Testis (tissue), 3 donors: ENCODE data around the gene RHO. TPM values are rescaled to one million over a fixed set of nuclear protein-coding genes. Genes with fewer than 3 reads are reported as not detected.

Experiments used
- DNase-seq: peaks from one replicate; pipeline ENCODE4 v3.0.0-alpha.2; 2019
- H3K27ac ChIP-seq, 2 donors: fragments of 200-600 bp; sonication (generic); one replicate each; pipeline ENCODE4 v1.5.1; 2019
- H3K27me3 ChIP-seq: fragments of 200-600 bp; sonication (generic); one replicate; pipeline ENCODE4 v1.5.1; 2019
- H3K36me3 ChIP-seq: fragments of 200-600 bp; sonication (generic); one replicate; pipeline ENCODE4 v1.5.1; 2017; ENCODE audit warnings: low read depth; ENCODE audit errors: missing control alignments
- H3K4me1 ChIP-seq: fragments of 200-600 bp; sonication (generic); one replicate; pipeline ENCODE4 v1.5.1; 2019
- H3K4me3 ChIP-seq, 2 donors: fragments of 200-600 bp; sonication (generic); one replicate each; pipeline ENCODE4 v1.5.1; 2017 to 2019
- H3K9me3 ChIP-seq: fragments of 200-600 bp; sonication (generic); one replicate; pipeline ENCODE4 v1.5.1; 2017
- POLR2A ChIP-seq: fragments of 450-650 bp; IDR thresholded peaks from one replicate; pipeline ENCODE4 v1.6.1; 2017; ENCODE audit warnings: antibody characterized with exemption, mild to moderate bottlenecking, moderate library complexity
- WGBS, 2 donors: methylation state at CpG; one replicate each; pipeline ENCODE4 v1.1.5; 2018; 5-methylcytosine and 5-hydroxymethylcytosine counted together
- intact Hi-C: fragments of 100-400 bp; cut with DNase I; formaldehyde crosslinking; loops from one replicate; pipeline ENCODE4 v1.15.1; 2023; ENCODE audit warnings: low total_unique reads
- polyA plus RNA-seq: library from polyadenylated mRNA; stranded (reverse); fragments of 350-450 nt; fragmentation: Illumina TruSeq; extraction: RNeasy Lipid Tissue Mini Kit (QIAGEN cat#74804); gene quantifications from one replicate; pipeline ENCODE4 v1.2.3, GENCODE V29; 2014; ENCODE audit warnings: low read depth, low replicate concordance; ENCODE audit not compliant: insufficient read depth
- total RNA-seq, 2 donors: library from RNA; depleted of rRNA; stranded (reverse); fragments of >200 nt; gene quantifications; one replicate each; pipeline ENCODE4 v1.2.3, GENCODE V29; 2016
- TF ChIP-seq, protein P1 (sequence below), 3 experiments: fragments of 450-650 bp in 2 of 3; fragments of 200-600 bp in 1 of 3; sonication (generic) in 1 of 3; IDR thresholded peaks; one replicate each; pipeline ENCODE4 v1.5.1; 2016 to 2019; ENCODE audit warnings: antibody characterized with exemption in 3 of 3, mild to moderate bottlenecking in 2 of 3, moderate library complexity in 1 of 3

Gene RHO
- total and polyA plus RNA-seq, 3 donors from 2014 or later, result 0.25 TPM; not detected in 2

DNA sequence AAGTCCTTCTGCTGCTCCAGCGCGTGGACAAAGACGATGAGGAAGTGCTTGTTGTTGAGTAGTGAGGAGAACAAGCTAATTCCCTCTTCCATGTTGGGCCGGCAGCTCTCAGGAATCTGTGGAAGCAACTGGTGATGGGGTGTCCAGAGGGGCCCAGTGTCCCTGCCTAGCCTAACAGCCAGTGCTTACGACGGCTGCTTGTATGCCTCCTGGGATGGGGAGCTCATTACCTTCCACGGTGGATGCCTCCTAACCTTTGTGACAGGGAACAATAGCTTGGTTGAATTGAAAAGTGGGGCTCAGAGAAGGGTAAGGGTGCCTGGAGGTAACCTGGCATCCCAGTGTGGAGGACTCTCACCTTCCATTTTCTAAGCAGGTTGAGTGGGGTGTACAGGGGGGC, 37.5 kb downstream of the RHO start:
- Histone ChIP-seq H3K36me3 (no peaks in the 10 kb centered on the region), H3K27me3 (no peaks in the 10 kb centered on the region), H3K9me3 (no peaks in the 10 kb centered on the region), H3K4me1 (peaks cover 41% of the 10 kb centered on the region), H3K4me3 (no peak overlapping the region), H3K27ac (peak overlapping the region in 1 of 2 donors; percentile 30)
- 91 to 98% methylated on average over 7 of the region's 7 CpGs for WGBS, 2 donors
- no peak for DNase-seq
- TF ChIP-seq POLR2A, result no peak
- TF ChIP-seq, protein P1, sequence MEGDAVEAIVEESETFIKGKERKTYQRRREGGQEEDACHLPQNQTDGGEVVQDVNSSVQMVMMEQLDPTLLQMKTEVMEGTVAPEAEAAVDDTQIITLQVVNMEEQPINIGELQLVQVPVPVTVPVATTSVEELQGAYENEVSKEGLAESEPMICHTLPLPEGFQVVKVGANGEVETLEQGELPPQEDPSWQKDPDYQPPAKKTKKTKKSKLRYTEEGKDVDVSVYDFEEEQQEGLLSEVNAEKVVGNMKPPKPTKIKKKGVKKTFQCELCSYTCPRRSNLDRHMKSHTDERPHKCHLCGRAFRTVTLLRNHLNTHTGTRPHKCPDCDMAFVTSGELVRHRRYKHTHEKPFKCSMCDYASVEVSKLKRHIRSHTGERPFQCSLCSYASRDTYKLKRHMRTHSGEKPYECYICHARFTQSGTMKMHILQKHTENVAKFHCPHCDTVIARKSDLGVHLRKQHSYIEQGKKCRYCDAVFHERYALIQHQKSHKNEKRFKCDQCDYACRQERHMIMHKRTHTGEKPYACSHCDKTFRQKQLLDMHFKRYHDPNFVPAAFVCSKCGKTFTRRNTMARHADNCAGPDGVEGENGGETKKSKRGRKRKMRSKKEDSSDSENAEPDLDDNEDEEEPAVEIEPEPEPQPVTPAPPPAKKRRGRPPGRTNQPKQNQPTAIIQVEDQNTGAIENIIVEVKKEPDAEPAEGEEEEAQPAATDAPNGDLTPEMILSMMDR (IDR thresholded peaks at IDR 0.05), result no peak
- intact Hi-C loops, result no loop called here

DNA sequence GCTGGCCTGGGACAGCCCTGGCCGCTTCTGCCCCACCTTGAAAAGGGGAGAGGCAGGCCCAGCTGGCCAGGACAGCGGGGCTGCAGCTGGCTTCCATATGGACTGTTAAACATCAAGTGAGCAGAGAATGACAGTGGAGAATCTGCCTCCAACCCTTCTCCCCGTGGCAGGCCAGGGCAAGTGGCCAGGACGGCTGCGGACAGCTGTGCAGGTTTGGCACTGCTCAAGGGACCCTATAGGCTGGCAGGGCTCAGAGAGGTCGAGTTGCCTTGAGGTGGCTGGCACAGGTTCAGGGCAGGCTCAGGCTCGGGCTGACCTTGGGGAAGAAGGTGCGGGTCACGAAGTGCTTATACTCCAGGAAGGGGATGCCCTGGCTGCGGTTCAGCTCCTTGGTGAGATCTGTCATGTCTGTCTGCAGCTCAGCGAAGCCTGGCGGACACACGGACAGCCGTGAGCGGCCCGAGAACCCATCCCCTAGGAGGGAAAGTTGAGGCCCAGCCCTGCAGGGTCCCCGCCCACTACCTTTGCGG, 38.8 kb downstream of the RHO start:
- Histone ChIP-seq H3K9me3 (no peaks in the 10 kb centered on the region), H3K4me1 (peaks cover 31% of the 10 kb centered on the region), H3K27ac (no peak overlapping the region), H3K36me3 (no peaks in the 10 kb centered on the region), H3K27me3 (no peaks in the 10 kb centered on the region), H3K4me3 (no peak overlapping the region)
- intact Hi-C loops, result no loop called here
- DNase-seq, result no peak
- no peak for TF ChIP-seq POLR2A
- TF ChIP-seq, protein P1 (IDR thresholded peaks at IDR 0.05), result no peak
- 65 to 71% methylated on average over 11 to 18 of the region's 18 CpGs for WGBS, 2 donors

DNA sequence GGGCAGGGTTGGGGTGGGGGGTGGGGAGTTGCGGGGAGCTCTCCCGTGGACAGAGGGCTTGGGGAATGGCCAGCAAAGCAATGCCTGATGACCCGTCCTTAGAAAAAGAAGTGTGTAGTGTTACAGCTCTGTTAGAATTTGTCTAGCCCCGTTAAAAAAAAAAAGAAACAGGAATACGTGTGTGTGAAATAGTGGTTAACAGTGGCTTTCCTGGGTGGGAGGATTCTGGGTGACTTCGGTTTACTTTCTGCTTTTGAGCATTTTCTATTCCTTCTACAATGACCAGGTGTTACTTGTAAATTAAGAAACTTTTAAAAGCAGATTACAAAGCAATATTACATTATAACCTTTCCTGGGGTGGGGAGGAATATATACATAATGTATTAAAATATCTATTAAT, 39.5 kb downstream of the RHO start:
- DNase-seq, result no peak
- H3K27me3 ChIP-seq, result no peaks in the 10 kb centered on the region
- no peaks in the 10 kb centered on the region for H3K36me3 ChIP-seq
- WGBS, 2 donors, result 37 to 43% methylated on average over 6 of the region's 6 CpGs
- no peak for TF ChIP-seq POLR2A
- TF ChIP-seq, protein P1 (IDR thresholded peaks at IDR 0.05), result no peak
- no peak overlapping the region for H3K27ac ChIP-seq
- peaks cover 31% of the 10 kb centered on the region for H3K4me1 ChIP-seq
- H3K4me3 ChIP-seq, result no peak overlapping the region
- intact Hi-C loops, result no loop called here
- H3K9me3 ChIP-seq, result no peaks in the 10 kb centered on the region

DNA sequence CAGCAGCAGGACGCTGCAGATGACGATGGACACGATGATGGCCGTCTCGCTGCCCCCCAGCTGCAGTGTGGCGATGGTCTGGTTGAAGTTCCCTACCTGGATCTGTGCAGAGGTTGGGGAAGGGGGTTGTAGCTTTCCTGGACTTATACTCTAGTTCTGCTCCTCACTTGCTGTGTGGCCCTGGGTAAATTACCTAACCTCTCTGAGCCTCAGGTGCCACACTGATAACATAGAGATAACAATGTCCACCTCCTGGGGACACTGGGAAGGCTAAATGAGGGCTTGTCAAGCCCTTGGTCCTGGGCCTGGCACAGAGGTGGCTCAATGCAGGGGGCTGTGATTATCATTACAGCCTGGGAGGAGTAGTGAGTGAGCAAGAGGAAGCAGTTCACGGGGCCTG, 41.4 kb downstream of the RHO start:
- intact Hi-C loops, result no loop called here
- no peak for TF ChIP-seq POLR2A
- TF ChIP-seq, protein P1 (IDR thresholded peaks at IDR 0.05), result no peak
- no peaks in the 10 kb centered on the region for H3K27me3 ChIP-seq
- no peaks in the 10 kb centered on the region for H3K36me3 ChIP-seq
- DNase-seq, result no peak
- H3K4me1 ChIP-seq, result peaks cover 17% of the 10 kb centered on the region
- H3K9me3 ChIP-seq, result no peaks in the 10 kb centered on the region
- 95% methylated on average over 7 of the region's 7 CpGs for WGBS, 2 donors
- H3K27ac ChIP-seq, result no peak overlapping the region
- no peak overlapping the region for H3K4me3 ChIP-seq
